Measurements from ENCODE around the gene STON2.

Gene STON2

DNA sequence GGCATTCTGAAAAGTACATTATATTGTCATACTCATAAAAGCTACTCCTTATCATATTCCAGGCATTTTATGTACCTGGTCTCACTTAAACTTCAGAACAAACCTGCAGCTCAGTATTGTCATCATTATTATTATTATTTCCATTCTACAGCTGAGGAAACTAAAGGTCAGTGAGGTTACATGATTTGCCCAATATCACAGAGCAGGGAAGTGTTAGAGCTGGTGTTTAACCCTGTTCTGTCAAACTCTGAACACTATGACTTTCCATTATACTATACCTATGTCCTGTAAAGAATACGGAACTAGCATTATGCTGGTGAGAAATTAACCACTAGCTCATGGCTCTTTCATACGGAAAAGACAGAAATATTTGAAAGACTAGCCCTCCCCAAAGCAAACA lies 56.4 kb downstream of the STON2 start:
- TF ChIP-seq YY1 (IDR thresholded peaks at IDR 0.05; ENCODE audit: insufficient read depth, insufficient read length), result no peak
- no peak for TF ChIP-seq ZNF274 (IDR thresholded peaks at IDR 0.05; ENCODE audit: low read depth, low read length)
- no peak for TF ChIP-seq SUZ12 (IDR thresholded peaks at IDR 0.05; ENCODE audit: extremely low read depth, insufficient read depth, insufficient read length)
- Histone ChIP-seq H3K9me3 (ENCODE audit: insufficient read depth, low read length) (no peaks in the 10 kb centered on the region), H3K36me3 (ENCODE audit: insufficient read depth, insufficient read length, low read length) (no peaks in the 10 kb centered on the region), H3K4me1 (ENCODE audit: insufficient read depth, insufficient read length) (no peaks in the 10 kb centered on the region), H3K4me3 (ENCODE audit: insufficient read length, low read depth) (no peak overlapping the region), H3K27me3 (ENCODE audit: insufficient read depth, insufficient read length) (no peaks in the 10 kb centered on the region), H3K9ac (ENCODE audit: insufficient read length, low read depth) (no peak overlapping the region)
- DNase-seq (ENCODE audit: low read depth, low spot score), result no peak

GRCh38 chr14:81342850-81343580 lies 57.1 kb downstream of the STON2 start:
- DNase-seq (ENCODE audit: low read depth, low spot score), result no peak

GRCh38 chr14:81341781-81342180 lies 58.3 kb downstream of the STON2 start:
- DNase-seq (ENCODE audit: low read depth, low spot score), result no peak
- no peaks in the 10 kb centered on the region for H3K27me3 ChIP-seq (ENCODE audit: insufficient read depth, insufficient read length)
- H3K9me3 ChIP-seq (ENCODE audit: insufficient read depth, low read length), result no peaks in the 10 kb centered on the region
- H3K4me3 ChIP-seq (ENCODE audit: insufficient read length, low read depth), result no peak overlapping the region
- no peaks in the 10 kb centered on the region for H3K36me3 ChIP-seq (ENCODE audit: insufficient read depth, insufficient read length, low read length)
- H3K4me1 ChIP-seq (ENCODE audit: insufficient read depth, insufficient read length), result no peaks in the 10 kb centered on the region
- TF ChIP-seq YY1 (IDR thresholded peaks at IDR 0.05; ENCODE audit: insufficient read depth, insufficient read length), result no peak
- no peak for TF ChIP-seq ZNF274 (IDR thresholded peaks at IDR 0.05; ENCODE audit: low read depth, low read length)
- no peak for TF ChIP-seq SUZ12 (IDR thresholded peaks at IDR 0.05; ENCODE audit: extremely low read depth, insufficient read depth, insufficient read length)
- H3K9ac ChIP-seq (ENCODE audit: insufficient read length, low read depth), result no peak overlapping the region

More at GRCh38 chr14:81342850-81343580, 57.1 kb downstream of the STON2 start:
- Histone ChIP-seq H3K36me3 (ENCODE audit: insufficient read depth, insufficient read length, low read length) (no peaks in the 10 kb centered on the region), H3K9me3 (ENCODE audit: insufficient read depth, low read length) (no peaks in the 10 kb centered on the region), H3K4me3 (ENCODE audit: insufficient read length, low read depth) (no peak overlapping the region), H3K4me1 (ENCODE audit: insufficient read depth, insufficient read length) (no peaks in the 10 kb centered on the region), H3K9ac (ENCODE audit: insufficient read length, low read depth) (no peak overlapping the region), H3K27me3 (ENCODE audit: insufficient read depth, insufficient read length) (no peaks in the 10 kb centered on the region)
- TF ChIP-seq SUZ12 (IDR thresholded peaks at IDR 0.05; ENCODE audit: extremely low read depth, insufficient read depth, insufficient read length) (no peak), YY1 (IDR thresholded peaks at IDR 0.05; ENCODE audit: insufficient read depth, insufficient read length) (no peak), ZNF274 (IDR thresholded peaks at IDR 0.05; ENCODE audit: low read depth, low read length) (no peak)

DNA sequence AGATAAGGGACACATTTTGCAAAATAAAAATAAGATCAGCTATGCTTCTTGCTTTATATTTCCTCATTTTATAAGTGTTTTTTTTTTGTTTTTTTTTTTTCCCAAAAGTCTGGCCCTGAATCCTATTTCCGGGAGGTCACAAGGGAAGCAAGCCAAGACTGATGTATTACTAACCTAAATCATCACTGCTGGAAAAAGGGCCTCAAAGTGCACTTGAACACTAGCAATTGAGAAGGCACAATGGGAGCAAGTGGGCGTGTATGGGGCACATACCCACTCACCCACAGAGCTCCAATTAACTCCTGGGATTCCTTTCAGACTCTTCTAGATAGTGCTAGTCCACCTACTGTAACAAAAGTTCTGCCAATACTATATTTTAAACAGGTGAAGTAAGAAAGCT lies 58.8 kb downstream of the STON2 start:
- no peaks in the 10 kb centered on the region for H3K36me3 ChIP-seq (ENCODE audit: insufficient read depth, insufficient read length, low read length)
- TF ChIP-seq ZNF274 (IDR thresholded peaks at IDR 0.05; ENCODE audit: low read depth, low read length) (no peak), SUZ12 (IDR thresholded peaks at IDR 0.05; ENCODE audit: extremely low read depth, insufficient read depth, insufficient read length) (no peak), YY1 (IDR thresholded peaks at IDR 0.05; ENCODE audit: insufficient read depth, insufficient read length) (no peak)
- no peak for DNase-seq (ENCODE audit: low read depth, low spot score)
- no peak overlapping the region for H3K9ac ChIP-seq (ENCODE audit: insufficient read length, low read depth)
- H3K4me3 ChIP-seq (ENCODE audit: insufficient read length, low read depth), result no peak overlapping the region
- H3K27me3 ChIP-seq (ENCODE audit: insufficient read depth, insufficient read length), result no peaks in the 10 kb centered on the region
- H3K4me1 ChIP-seq (ENCODE audit: insufficient read depth, insufficient read length), result no peaks in the 10 kb centered on the region
- no peaks in the 10 kb centered on the region for H3K9me3 ChIP-seq (ENCODE audit: insufficient read depth, low read length)

DNA sequence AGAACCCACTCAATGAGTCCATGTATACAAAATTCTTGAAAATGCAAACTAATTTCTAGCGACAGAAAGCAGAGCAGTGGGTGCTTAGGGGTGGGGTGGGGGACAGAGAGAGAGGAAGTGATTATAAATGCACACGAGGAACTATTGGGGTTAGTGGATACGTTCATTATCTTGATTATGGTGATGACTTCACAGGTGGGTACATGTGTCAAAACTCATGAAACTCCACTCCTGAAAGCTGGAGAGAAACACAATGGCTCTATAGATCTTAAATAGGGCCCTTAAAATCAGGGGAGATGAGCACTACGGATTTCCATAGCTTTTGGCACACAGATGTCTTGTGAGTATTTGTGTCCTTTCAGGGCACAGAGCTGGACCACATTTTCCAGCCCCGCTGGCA lies 59.9 kb downstream of the STON2 start:
- H3K9me3 ChIP-seq (ENCODE audit: insufficient read depth, low read length), result no peaks in the 10 kb centered on the region
- H3K9ac ChIP-seq (ENCODE audit: insufficient read length, low read depth), result no peak overlapping the region
- DNase-seq (ENCODE audit: low read depth, low spot score), result no peak
- no peak overlapping the region for H3K4me3 ChIP-seq (ENCODE audit: insufficient read length, low read depth)
- H3K4me1 ChIP-seq (ENCODE audit: insufficient read depth, insufficient read length), result no peaks in the 10 kb centered on the region
- no peak for TF ChIP-seq YY1 (IDR thresholded peaks at IDR 0.05; ENCODE audit: insufficient read depth, insufficient read length)
- no peak for TF ChIP-seq SUZ12 (IDR thresholded peaks at IDR 0.05; ENCODE audit: extremely low read depth, insufficient read depth, insufficient read length)
- no peak for TF ChIP-seq ZNF274 (IDR thresholded peaks at IDR 0.05; ENCODE audit: low read depth, low read length)
- no peaks in the 10 kb centered on the region for H3K27me3 ChIP-seq (ENCODE audit: insufficient read depth, insufficient read length)
- H3K36me3 ChIP-seq (ENCODE audit: insufficient read depth, insufficient read length, low read length), result no peaks in the 10 kb centered on the region

DNA sequence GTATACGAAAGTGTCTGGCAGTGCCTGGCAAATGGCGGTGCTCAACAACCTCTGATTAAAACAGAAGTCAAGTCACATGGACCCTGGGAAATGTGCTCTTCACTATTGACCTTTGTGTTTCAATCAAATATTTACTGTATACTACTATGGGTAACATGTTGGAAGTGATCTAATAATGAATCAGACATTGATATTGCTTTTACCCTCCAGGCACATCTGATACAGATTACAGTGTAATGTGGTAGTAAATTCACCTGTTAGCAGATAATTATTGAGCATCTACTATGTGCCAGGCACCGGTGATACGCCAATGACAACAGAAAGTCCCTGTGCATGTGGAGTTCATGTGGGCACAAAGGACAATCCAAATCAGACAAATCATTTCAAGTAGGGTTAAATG lies 63.1 kb downstream of the STON2 start:
- Histone ChIP-seq H3K9ac (ENCODE audit: insufficient read length, low read depth) (no peak overlapping the region), H3K4me1 (ENCODE audit: insufficient read depth, insufficient read length) (no peaks in the 10 kb centered on the region), H3K9me3 (ENCODE audit: insufficient read depth, low read length) (no peaks in the 10 kb centered on the region), H3K27me3 (ENCODE audit: insufficient read depth, insufficient read length) (no peaks in the 10 kb centered on the region), H3K4me3 (ENCODE audit: insufficient read length, low read depth) (no peak overlapping the region), H3K36me3 (ENCODE audit: insufficient read depth, insufficient read length, low read length) (no peaks in the 10 kb centered on the region)
- DNase-seq (ENCODE audit: low read depth, low spot score), result no peak
- TF ChIP-seq SUZ12 (IDR thresholded peaks at IDR 0.05; ENCODE audit: extremely low read depth, insufficient read depth, insufficient read length) (no peak), ZNF274 (IDR thresholded peaks at IDR 0.05; ENCODE audit: low read depth, low read length) (no peak), YY1 (IDR thresholded peaks at IDR 0.05; ENCODE audit: insufficient read depth, insufficient read length) (no peak)

- Histone ChIP-seq H3K4me3 (ENCODE audit: insufficient read length, low read depth) (no peak overlapping the region), H3K27me3 (ENCODE audit: insufficient read depth, insufficient read length) (no peaks in the 10 kb centered on the region), H3K4me1 (ENCODE audit: insufficient read depth, insufficient read length) (no peaks in the 10 kb centered on the region), H3K36me3 (ENCODE audit: insufficient read depth, insufficient read length, low read length) (no peaks in the 10 kb centered on the region), H3K9me3 (ENCODE audit: insufficient read depth, low read length) (no peaks in the 10 kb centered on the region), H3K9ac (ENCODE audit: insufficient read length, low read depth) (no peak overlapping the region)
- DNase-seq (ENCODE audit: low read depth, low spot score), result no peak
- TF ChIP-seq YY1 (IDR thresholded peaks at IDR 0.05; ENCODE audit: insufficient read depth, insufficient read length) (no peak), SUZ12 (IDR thresholded peaks at IDR 0.05; ENCODE audit: extremely low read depth, insufficient read depth, insufficient read length) (no peak), ZNF274 (IDR thresholded peaks at IDR 0.05; ENCODE audit: low read depth, low read length) (no peak)
These were observed 64.1 kb downstream of the STON2 start for GRCh38 chr14:81336009-81336408.

Data from NT2/D1 (cell line).